GM19043 (cell line): ENCODE results near the gene DHRS2.

Experiments used
- ATAC-seq: cut with Tn5 transposase; IDR thresholded peaks from one replicate; pipeline ENCODE4 v1.9.1; 2021; ENCODE audit warnings: low read depth; ENCODE audit not compliant: unreplicated experiment

The DHRS2 gene

GRCh38 chr14:23612354-23612732, 23.8 kb upstream of the DHRS2 start:
- no peak for ATAC-seq

- no peak for ATAC-seq
Observed at GRCh38 chr14:23612802-23613201, 23.4 kb upstream of the DHRS2 start.

GRCh38 chr14:23613242-23614070, 22.7 kb upstream of the DHRS2 start:
- ATAC-seq, result no peak

GRCh38 chr14:23614395-23614828, 21.8 kb upstream of the DHRS2 start:
- ATAC-seq, result no peak

GRCh38 chr14:23615856-23616255, 20.3 kb upstream of the DHRS2 start:
- ATAC-seq, result no peak

GRCh38 chr14:23617539-23617938, 18.6 kb upstream of the DHRS2 start:
- ATAC-seq, result no peak

- no peak for ATAC-seq
Observed at GRCh38 chr14:23618415-23618988, 17.7 kb upstream of the DHRS2 start.

- no peak for ATAC-seq
Observed at GRCh38 chr14:23620177-23620702, 15.9 kb upstream of the DHRS2 start.

GRCh38 chr14:23621204-23621931, 14.8 kb upstream of the DHRS2 start:
- ATAC-seq, result no peak

- no peak for ATAC-seq
Observed at GRCh38 chr14:23621932-23622730, 14.0 kb upstream of the DHRS2 start.

GRCh38 chr14:23622990-23623389, 13.2 kb upstream of the DHRS2 start:
- no peak for ATAC-seq

GRCh38 chr14:23623962-23624361, 12.2 kb upstream of the DHRS2 start:
- ATAC-seq, result no peak

GRCh38 chr14:23624830-23625404, 11.2 kb upstream of the DHRS2 start:
- ATAC-seq, result no peak

GRCh38 chr14:23626946-23627345, 9.2 kb upstream of the DHRS2 start:
- no peak for ATAC-seq

GRCh38 chr14:23627961-23628360, 8.2 kb upstream of the DHRS2 start:
- ATAC-seq, result no peak

- ATAC-seq, result no peak
Observed at GRCh38 chr14:23629204-23629603, 7.0 kb upstream of the DHRS2 start.

GRCh38 chr14:23629832-23630396, 6.2 kb upstream of the DHRS2 start:
- ATAC-seq, result no peak

GRCh38 chr14:23630687-23631086, 5.5 kb upstream of the DHRS2 start:
- ATAC-seq, result no peak

- ATAC-seq, result no peak
Observed at GRCh38 chr14:23631234-23631633, 4.9 kb upstream of the DHRS2 start.
